Fibroblast of lung (primary cell): ENCODE measurements around the gene GNLY. TPM values are rescaled to one million over a fixed set of nuclear protein-coding genes. Genes with fewer than 3 reads are reported as not detected.
"Not testable (repeated sequence)": the region's sequence is repeated elsewhere in the genome, so short reads cannot be mapped to it uniquely, and the experiment has no call there.

Experiments
- DNase-seq, 2 donors: peaks; one replicate each; pipeline versions ENCODE4 v3.0.0 to v3.0.0-alpha.2; 2010; ENCODE audit warnings: low read depth in 2 of 2
- H2AFZ ChIP-seq: 2 replicates; pipeline ENCODE4 v1.5.1; 2012; ENCODE audit warnings: low read length, control low read depth, inconsistent platforms
- H3K27ac ChIP-seq: 2 replicates; pipeline ENCODE4 v1.5.1; 2011; ENCODE audit warnings: low read length, control low read depth; ENCODE audit not compliant: insufficient read depth
- H3K27me3 ChIP-seq: 2 replicates; pipeline ENCODE4 v1.5.1; 2011; ENCODE audit warnings: mild to moderate bottlenecking, low read length; ENCODE audit not compliant: control insufficient read depth, insufficient read depth
- H3K36me3 ChIP-seq: 2 replicates; pipeline ENCODE4 v1.5.1; 2011; ENCODE audit warnings: low read length; ENCODE audit not compliant: control insufficient read depth, insufficient read depth
- H3K4me1 ChIP-seq: 2 replicates; pipeline ENCODE4 v1.5.1; 2011; ENCODE audit warnings: low read length; ENCODE audit not compliant: control insufficient read depth, insufficient read depth; ENCODE audit errors: extremely low read depth
- H3K4me2 ChIP-seq: 2 replicates; pipeline ENCODE4 v1.5.1; 2011; ENCODE audit warnings: low read length, control low read depth; ENCODE audit not compliant: insufficient read depth; ENCODE audit errors: extremely low read depth
- H3K4me3 ChIP-seq, 4 experiments: fragments of 200-600 bp in 1 of 4; sonication (generic) in 1 of 4; replicated peaks in 1 of 4; 2 replicates each; pipeline ENCODE4 v1.5.1; 2011 to 2016; ENCODE audit warnings: low read length in 4 of 4, low read depth in 3 of 4, mild to moderate bottlenecking in 3 of 4, control low read depth in 2 of 4, inconsistent platforms in 1 of 4, mixed read lengths in 1 of 4; ENCODE audit not compliant: insufficient read depth in 1 of 4; ENCODE audit errors: control extremely low read depth in 1 of 4
- H3K79me2 ChIP-seq: 2 replicates; pipeline ENCODE4 v1.5.1; 2012; ENCODE audit warnings: mild to moderate bottlenecking, low read length, inconsistent platforms; ENCODE audit not compliant: control insufficient read depth, insufficient read depth
- H3K9ac ChIP-seq: 2 replicates; pipeline ENCODE4 v1.5.1; 2011; ENCODE audit warnings: mild to moderate bottlenecking, low read length, control low read depth; ENCODE audit not compliant: insufficient read depth
- H3K9me3 ChIP-seq: 2 replicates; pipeline ENCODE4 v1.5.1; 2012; ENCODE audit warnings: low read depth, low read length; ENCODE audit not compliant: control insufficient read depth, insufficient read depth
- H4K20me1 ChIP-seq: 2 replicates; pipeline ENCODE4 v1.5.1; 2011; ENCODE audit warnings: low read length; ENCODE audit not compliant: control insufficient read depth, insufficient read depth; ENCODE audit errors: extremely low read depth
- EZH2 ChIP-seq: IDR thresholded peaks from 2 replicates; pipeline ENCODE4 v1.5.1; 2012; ENCODE audit warnings: low read length, control low read depth, mild to moderate bottlenecking; ENCODE audit errors: missing control alignments
- polyA plus RNA-seq, 2 donors: library from polyadenylated mRNA; depleted of rRNA in 1 of 2; stranded (reverse) in 1 of 2; unstranded in 1 of 2; fragments of >200 nt; gene quantifications; 2 replicates each; pipeline ENCODE4 v1.2.1, GENCODE V29; 2011 to 2012; ENCODE audit warnings: missing spikeins in 1 of 2
- total RNA-seq: library from RNA; depleted of rRNA; stranded (reverse); fragments of >200 nt; gene quantifications from 2 replicates; pipeline ENCODE4 v1.2.1, GENCODE V29; 2014
- TF ChIP-seq, protein P1 (sequence below), 2 donors: IDR thresholded peaks in 1 of 2; conservative IDR thresholded peaks in 1 of 2; 1 replicate in 1 of 2; 2 replicates in 1 of 2; pipeline ENCODE4 v1.5.1; 2011 to 2012; ENCODE audit warnings: low read length in 2 of 2, control low read depth in 1 of 2, inconsistent platforms in 1 of 2, low read depth in 1 of 2, mild to moderate bottlenecking in 1 of 2

Gene GNLY
- total and polyA plus RNA-seq, 2 donors (not counting 1 experiment from before 2014, with no cell fraction given), result under 0.01 TPM; not detected in 1

DNA sequence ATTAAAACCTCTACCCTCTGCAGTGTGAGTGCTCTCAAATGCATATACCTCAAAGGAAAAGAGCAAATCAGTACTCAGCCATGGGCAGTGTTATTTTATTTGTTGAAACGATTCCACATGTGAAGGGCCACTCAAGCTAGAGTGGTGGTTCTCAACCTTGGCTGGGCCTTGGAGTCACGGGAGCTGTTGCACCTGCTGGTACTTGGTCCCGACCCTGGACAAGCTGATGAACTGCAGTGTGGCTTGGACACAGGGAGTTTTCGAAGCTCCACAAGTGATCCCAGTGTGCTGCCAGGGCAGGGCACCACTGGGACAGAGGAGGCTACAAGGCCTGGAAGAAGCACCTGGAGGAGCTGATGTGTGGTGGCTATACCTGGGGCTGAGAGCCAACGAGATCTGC is 19.7 kb downstream of the GNLY start:
- no peak overlapping the region for H3K27ac ChIP-seq
- H3K27me3 ChIP-seq, result no peaks in the 10 kb centered on the region
- H3K4me1 ChIP-seq, result peaks cover 7% of the 10 kb centered on the region
- no peak overlapping the region for H3K4me2 ChIP-seq
- no peaks in the 10 kb centered on the region for H3K36me3 ChIP-seq
- no peaks in the 10 kb centered on the region for H4K20me1 ChIP-seq
- no peak overlapping the region for H3K9ac ChIP-seq
- no peak overlapping the region for H2AFZ ChIP-seq
- H3K9me3 ChIP-seq, result no peaks in the 10 kb centered on the region
- TF ChIP-seq EZH2, result no peak
- TF ChIP-seq, protein P1, sequence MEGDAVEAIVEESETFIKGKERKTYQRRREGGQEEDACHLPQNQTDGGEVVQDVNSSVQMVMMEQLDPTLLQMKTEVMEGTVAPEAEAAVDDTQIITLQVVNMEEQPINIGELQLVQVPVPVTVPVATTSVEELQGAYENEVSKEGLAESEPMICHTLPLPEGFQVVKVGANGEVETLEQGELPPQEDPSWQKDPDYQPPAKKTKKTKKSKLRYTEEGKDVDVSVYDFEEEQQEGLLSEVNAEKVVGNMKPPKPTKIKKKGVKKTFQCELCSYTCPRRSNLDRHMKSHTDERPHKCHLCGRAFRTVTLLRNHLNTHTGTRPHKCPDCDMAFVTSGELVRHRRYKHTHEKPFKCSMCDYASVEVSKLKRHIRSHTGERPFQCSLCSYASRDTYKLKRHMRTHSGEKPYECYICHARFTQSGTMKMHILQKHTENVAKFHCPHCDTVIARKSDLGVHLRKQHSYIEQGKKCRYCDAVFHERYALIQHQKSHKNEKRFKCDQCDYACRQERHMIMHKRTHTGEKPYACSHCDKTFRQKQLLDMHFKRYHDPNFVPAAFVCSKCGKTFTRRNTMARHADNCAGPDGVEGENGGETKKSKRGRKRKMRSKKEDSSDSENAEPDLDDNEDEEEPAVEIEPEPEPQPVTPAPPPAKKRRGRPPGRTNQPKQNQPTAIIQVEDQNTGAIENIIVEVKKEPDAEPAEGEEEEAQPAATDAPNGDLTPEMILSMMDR (conservative IDR thresholded peaks at IDR 0.05 in 1 of 2, IDR thresholded peaks at IDR 0.05 in 1 of 2; ENCODE audit: low read depth in 1 of 2, low read length in 2 of 2), result no peak
- H3K4me3 ChIP-seq, result no peak overlapping the region
- no peak for DNase-seq
- no peaks in the 10 kb centered on the region for H3K79me2 ChIP-seq

DNA sequence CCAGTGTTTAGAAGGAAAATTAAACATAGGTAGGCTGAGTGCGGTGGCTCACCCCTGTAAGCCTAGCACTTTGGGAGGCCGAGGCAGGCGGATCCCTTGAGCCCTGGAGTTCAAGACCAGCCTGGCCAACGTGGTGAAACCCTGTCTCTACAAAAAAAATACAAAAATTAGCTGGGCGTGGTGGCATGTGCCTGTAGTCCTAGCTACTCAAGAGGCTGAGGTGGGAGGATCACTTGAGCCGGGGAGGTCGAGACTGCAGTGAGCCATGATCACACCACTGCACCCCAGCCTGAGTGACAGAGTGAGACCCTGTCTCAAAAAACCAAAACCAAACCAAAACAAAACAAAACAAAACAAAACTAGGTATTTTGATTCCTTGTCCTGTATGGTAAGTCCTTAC is 20.3 kb downstream of the GNLY start:
- not testable (repeated sequence) for H3K79me2 ChIP-seq, H3K27ac ChIP-seq, H3K4me2 ChIP-seq, H3K9ac ChIP-seq, H3K9me3 ChIP-seq, H3K27me3 ChIP-seq, H3K4me3 ChIP-seq, H3K4me1 ChIP-seq, H4K20me1 ChIP-seq, H3K36me3 ChIP-seq, H2AFZ ChIP-seq, DNase-seq

DNA sequence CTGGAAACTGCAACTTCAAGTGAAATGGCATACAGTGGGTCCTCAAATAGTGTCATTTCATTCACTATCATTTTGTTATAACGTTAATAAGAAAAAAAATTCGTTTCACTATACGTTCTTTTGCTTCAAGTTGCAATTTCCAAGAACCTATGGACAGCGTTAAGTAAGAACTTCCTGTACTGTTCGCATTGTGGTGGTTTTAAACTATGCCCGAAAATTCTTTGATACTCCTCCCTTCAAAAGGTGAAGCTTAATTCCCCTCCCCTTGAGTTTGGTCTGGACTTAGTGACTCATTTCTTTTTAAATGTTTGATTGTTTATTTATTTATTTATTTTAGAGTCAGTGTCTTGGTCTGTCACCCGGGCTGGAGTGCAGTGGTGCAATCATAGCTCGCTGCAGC is 20.7 kb downstream of the GNLY start:
- H3K79me2 ChIP-seq, result no peaks in the 10 kb centered on the region
- H3K9ac ChIP-seq, result no peak overlapping the region
- no peaks in the 10 kb centered on the region for H3K27me3 ChIP-seq
- H3K4me3 ChIP-seq, result no peak overlapping the region
- H3K36me3 ChIP-seq, result no peaks in the 10 kb centered on the region
- H3K27ac ChIP-seq, result no peak overlapping the region
- DNase-seq, result no peak
- peaks cover 7% of the 10 kb centered on the region for H3K4me1 ChIP-seq
- H4K20me1 ChIP-seq, result no peaks in the 10 kb centered on the region
- TF ChIP-seq, protein P1 (conservative IDR thresholded peaks at IDR 0.05 in 1 of 2, IDR thresholded peaks at IDR 0.05 in 1 of 2; ENCODE audit: low read depth in 1 of 2, low read length in 2 of 2), result no peak
- TF ChIP-seq EZH2, result no peak
- no peaks in the 10 kb centered on the region for H3K9me3 ChIP-seq
- H2AFZ ChIP-seq, result no peak overlapping the region
- H3K4me2 ChIP-seq, result no peak overlapping the region
